ENCODE results near the gene SLC17A1.

- TF ChIP-seq CTCF (IDR thresholded peaks at IDR 0.05): no peak
- TF ChIP-seq POLR2A (IDR thresholded peaks at IDR 0.05): no peak
These were observed 86.0 kb downstream of the SLC17A1 start for GRCh38 chr6:25745836-25746235.

Data from uterus (tissue), 2 donors.